H1 (cell line): ENCODE results near the gene RIPOR2. TPM values are rescaled to one million over a fixed set of nuclear protein-coding genes. Genes with fewer than 3 reads are reported as not detected.

Experiments used
- CTCF ChIA-PET: fragments of 300-600 bp; sonication (Branson Sonifier 250); formaldehyde crosslinking; loops from one replicate; lab custom pipeline; 2021; ENCODE audit not compliant: partially characterized antibody; lab: Charles Lee
- POLR2A ChIA-PET: fragments of 300-600 bp; sonication (Branson Sonifier 250); formaldehyde crosslinking; loops from one replicate; lab custom pipeline; 2021; ENCODE audit warnings: inconsistent platforms; ENCODE audit not compliant: partially characterized antibody; lab: Charles Lee
- DNase-seq, 2 experiments: peaks; one replicate each; pipeline versions ENCODE4 v3.0.0 to v3.0.0-alpha.2; 2010 to 2022; ENCODE audit warnings: low spot score in 2 of 2, low read depth in 1 of 2, mixed read lengths in 1 of 2
- FAIRE-seq: peaks from 2 replicates; lab custom pipeline; 2011; peaks lifted over from hg19 to GRCh38; lab: Jason Lieb, UNC
- H2AFZ ChIP-seq: 2 replicates; pipeline ENCODE4 v1.8.1; 2012; ENCODE audit warnings: low read length, inconsistent platforms
- H2AK5ac ChIP-seq: 2 replicates; pipeline ENCODE4 v1.6.1; 2013; ENCODE audit warnings: low read depth, low read length
- H2BK120ac ChIP-seq: replicated peaks from 2 replicates; pipeline ENCODE3; 2013; ENCODE audit warnings: low read depth, low read length, inconsistent platforms
- H2BK12ac ChIP-seq: 2 replicates; pipeline ENCODE4 v1.6.1; 2013; ENCODE audit warnings: low read depth, low read length
- H2BK15ac ChIP-seq: 2 replicates; pipeline ENCODE4 v1.6.1; 2013; ENCODE audit warnings: low read length
- H2BK20ac ChIP-seq: 2 replicates; pipeline ENCODE4 v1.6.1; 2013; ENCODE audit warnings: low read length
- H2BK5ac ChIP-seq: 2 replicates; pipeline ENCODE4 v1.6.1; 2013; ENCODE audit warnings: low read depth, low read length
- H3K14ac ChIP-seq: 2 replicates; pipeline ENCODE4 v1.6.1; 2013; ENCODE audit warnings: inconsistent platforms; ENCODE audit not compliant: insufficient read length
- H3K18ac ChIP-seq: 2 replicates; pipeline ENCODE4 v1.6.1; 2013; ENCODE audit warnings: low read length; ENCODE audit errors: extremely low read depth
- H3K23ac ChIP-seq: 2 replicates; pipeline ENCODE4 v1.6.1; 2013; ENCODE audit warnings: inconsistent platforms; ENCODE audit not compliant: insufficient read length
- H3K23me2 ChIP-seq: 2 replicates; pipeline ENCODE4 v1.6.1; 2013; ENCODE audit warnings: low read depth, low read length
- H3K27ac ChIP-seq: 2 replicates; pipeline ENCODE4 v1.6.1; 2011; ENCODE audit warnings: low read depth, low read length, inconsistent platforms
- H3K27me3 ChIP-seq, 4 experiments: replicated peaks in 1 of 4; 1 replicate in 1 of 4; 2 replicates in 3 of 4; pipeline versions ENCODE4 v1.6.1 to v1.8.1; 2011 to 2013; ENCODE audit warnings: low read length in 3 of 4, mild to moderate bottlenecking in 3 of 4, inconsistent platforms in 2 of 4, mixed read lengths in 2 of 4, moderate library complexity in 1 of 4; ENCODE audit not compliant: control insufficient read depth in 3 of 4, insufficient read depth in 3 of 4; ENCODE audit errors: extremely low read depth in 1 of 4
- H3K36me3 ChIP-seq, 4 experiments: 2 replicates each; pipeline versions ENCODE4 v1.6.1 to v1.8.1; 2011 to 2013; ENCODE audit warnings: mild to moderate bottlenecking in 4 of 4, low read length in 3 of 4, moderate library complexity in 2 of 4, control low read depth in 1 of 4, inconsistent platforms in 1 of 4; ENCODE audit not compliant: insufficient read depth in 4 of 4, control insufficient read depth in 2 of 4
- H3K4ac ChIP-seq: replicated peaks from 2 replicates; pipeline ENCODE3; 2013; ENCODE audit warnings: low read length, low read depth, mixed read lengths, inconsistent platforms; ENCODE audit not compliant: insufficient read length
- H3K4me1 ChIP-seq, 4 experiments: replicated peaks in 1 of 4; 1 replicate in 1 of 4; 2 replicates in 3 of 4; pipeline versions ENCODE4 v1.6.1 to v1.8.1; 2011 to 2013; ENCODE audit warnings: low read length in 3 of 4, inconsistent platforms in 2 of 4, mixed read lengths in 1 of 4; ENCODE audit not compliant: insufficient read depth in 4 of 4, control insufficient read depth in 3 of 4
- H3K4me2 ChIP-seq, 2 experiments: 2 replicates each; pipeline versions ENCODE4 v1.6.1 to v1.8.1; 2011 to 2013; ENCODE audit warnings: low read depth in 2 of 2, low read length in 2 of 2, control low read depth in 1 of 2, inconsistent platforms in 1 of 2, mild to moderate bottlenecking in 1 of 2; ENCODE audit not compliant: insufficient read depth in 1 of 2
- H3K4me3 ChIP-seq, 4 experiments: fragments of 200-600, 300-600 bp in 1 of 4; sonication (generic), shearing (Covaris generic), sonication (Bioruptor Twin) in 1 of 4; 2 replicates each; pipeline versions ENCODE4 v1.5.1 to v1.8.1; 2011 to 2016; ENCODE audit warnings: low read length in 4 of 4, low read depth in 3 of 4, control low read depth in 2 of 4, inconsistent platforms in 2 of 4, mild to moderate bottlenecking in 2 of 4, mixed read lengths in 1 of 4, moderate library complexity in 1 of 4; ENCODE audit not compliant: insufficient read depth in 2 of 4; ENCODE audit errors: extremely low read depth in 1 of 4
- H3K56ac ChIP-seq: replicated peaks from 2 replicates; pipeline ENCODE3; 2013; ENCODE audit warnings: low read depth, mild to moderate bottlenecking, mixed read lengths, low read length, inconsistent platforms; ENCODE audit not compliant: insufficient read length
- H3K79me1 ChIP-seq: 2 replicates; pipeline ENCODE4 v1.6.1; 2013; ENCODE audit warnings: low read depth, low read length, control low read depth
- H3K79me2 ChIP-seq, 2 experiments: 2 replicates each; pipeline versions ENCODE4 v1.6.1 to v1.8.1; 2012 to 2013; ENCODE audit warnings: low read length in 2 of 2, mild to moderate bottlenecking in 2 of 2, inconsistent platforms in 1 of 2; ENCODE audit not compliant: insufficient read depth in 2 of 2, control insufficient read depth in 1 of 2
- H3K9ac ChIP-seq, 4 experiments: replicated peaks in 1 of 4; 1 replicate in 1 of 4; 2 replicates in 3 of 4; pipeline versions ENCODE4 v1.6.1 to v1.8.1; 2011 to 2013; ENCODE audit warnings: low read depth in 3 of 4, low read length in 3 of 4, control low read depth in 2 of 4, mild to moderate bottlenecking in 2 of 4, moderate library complexity in 2 of 4, inconsistent platforms in 1 of 4; ENCODE audit errors: extremely low read depth in 1 of 4
- H3K9me3 ChIP-seq, 2 experiments: 2 replicates each; pipeline versions ENCODE4 v1.6.1 to v1.8.1; 2012 to 2013; ENCODE audit warnings: mild to moderate bottlenecking in 2 of 2, moderate library complexity in 2 of 2, control low read depth in 1 of 2, inconsistent platforms in 1 of 2, low read depth in 1 of 2, low read length in 1 of 2, mixed read lengths in 1 of 2; ENCODE audit not compliant: insufficient read depth in 2 of 2
- H4K20me1 ChIP-seq, 2 experiments: replicated peaks in 1 of 2; 2 replicates each; pipeline versions ENCODE3 to v1.8.1; 2011 to 2013; ENCODE audit warnings: inconsistent platforms in 2 of 2, low read length in 2 of 2, mild to moderate bottlenecking in 1 of 2; ENCODE audit not compliant: insufficient read depth in 2 of 2, control insufficient read depth in 1 of 2
- H4K5ac ChIP-seq: 2 replicates; pipeline ENCODE4 v1.6.1; 2013; ENCODE audit warnings: low read length, low read depth, mixed read lengths, inconsistent platforms; ENCODE audit not compliant: insufficient read length
- H4K8ac ChIP-seq: 2 replicates; pipeline ENCODE4 v1.8.0; 2013; ENCODE audit warnings: mild to moderate bottlenecking, moderate library complexity, low read length, inconsistent platforms; ENCODE audit not compliant: insufficient read depth; ENCODE audit errors: extremely low read depth
- H4K91ac ChIP-seq: replicated peaks from 2 replicates; pipeline ENCODE3; 2013; ENCODE audit warnings: low read length, mixed read lengths, inconsistent platforms; ENCODE audit not compliant: insufficient read length
- ATF2 ChIP-seq: IDR thresholded peaks from 2 replicates; pipeline ENCODE4 v1.6.1; 2012; ENCODE audit warnings: low read length, inconsistent platforms
- KDM5A ChIP-seq: fragments of 200-600 bp; IDR thresholded peaks from 2 replicates; pipeline ENCODE4 v1.7.1; 2012; ENCODE audit warnings: mild to moderate bottlenecking, low read length, inconsistent platforms, mixed read lengths
- RAD21 ChIP-seq, 2 experiments: IDR thresholded peaks in 1 of 2; conservative IDR thresholded peaks in 1 of 2; 2 replicates each; pipeline ENCODE4 v1.6.1; 2011; ENCODE audit warnings: low read depth in 2 of 2, low read length in 2 of 2, improper control_type of control experiment in 1 of 2, inconsistent platforms in 1 of 2, mild to moderate bottlenecking in 1 of 2, moderate library complexity in 1 of 2
- RBBP5 ChIP-seq: IDR thresholded peaks from 2 replicates; pipeline ENCODE4 v1.7.1; 2012; ENCODE audit warnings: low read depth, mild to moderate bottlenecking, inconsistent platforms, low read length, moderate library complexity, borderline replicate concordance
- RXRA ChIP-seq: IDR thresholded peaks from 2 replicates; pipeline ENCODE4 v1.6.1; 2011; ENCODE audit warnings: low read depth, mild to moderate bottlenecking, low read length, moderate library complexity; ENCODE audit not compliant: insufficient read depth
- SP4 ChIP-seq: IDR thresholded peaks from 2 replicates; pipeline ENCODE4 v1.6.1; 2012; ENCODE audit warnings: low read length, inconsistent platforms
- WGBS, 2 experiments: shearing (Covaris generic) in 1 of 2; methylation state at CpG; one replicate each; pipeline versions ENCODE4 v1.1.6 to v1.1.7; 2013 to 2015; ENCODE audit warnings: low lambda C conversion rate in 2 of 2, mixed read lengths in 2 of 2, inconsistent platforms in 1 of 2, low coverage in 1 of 2, missing lambda C conversion rate in 1 of 2; ENCODE audit not compliant: insufficient replicate concordance in 2 of 2, insufficient coverage in 1 of 2, insufficient read length in 1 of 2; ENCODE audit errors: extremely low coverage in 1 of 2, missing lambda C conversion rate in 1 of 2; 5-methylcytosine and 5-hydroxymethylcytosine counted together
- polyA plus RNA-seq, 7 experiments: library from polyadenylated mRNA; depleted of rRNA in 3 of 7; stranded (reverse) in 5 of 7; unstranded in 2 of 7; fragments of >200 nt in 5 of 7; fragments of 200-250 nt in 2 of 7; gene quantifications; 1 replicate in 5 of 7; 2 replicates in 1 of 7; 4 replicates in 1 of 7; pipeline versions ENCODE4 v1.2.1 to v1.2.3, GENCODE V29; 2011 to 2013; ENCODE audit warnings: missing spikeins in 2 of 7, mixed read lengths in 2 of 7
- total RNA-seq: library from RNA; stranded (reverse); fragmentation: NEBNext Ultra II Directional; extraction: Animal tissue kit (Norgen Biotek cat#: 25700); gene quantifications from 2 replicates; pipeline ENCODE4 v1.2.1, GENCODE V29; 2021

RIPOR2 gene
- total and polyA plus RNA-seq, 2 of the 8 experiments (the other 6 are each of a cell fraction or from before 2014, with no cell fraction given): 16.7 to 45.6 TPM

- Histone ChIP-seq H4K91ac (no peak overlapping the region), H3K23ac (no peak overlapping the region), H3K9ac (no peak overlapping the region), H3K56ac (no peak overlapping the region), H3K27me3 (no peaks in the 10 kb centered on the region), H2BK5ac (no peak overlapping the region), H3K79me2 (no peaks in the 10 kb centered on the region), H4K8ac (no peak overlapping the region), H2BK20ac (no peak overlapping the region), H3K4me3 (no peak overlapping the region), H3K27ac (no peak overlapping the region), H3K4me2 (no peak overlapping the region), H2BK15ac (no peak overlapping the region), H3K4ac (no peak overlapping the region), H2BK12ac (no peak overlapping the region), H2AK5ac (no peak overlapping the region), H3K14ac (no peak overlapping the region), H3K23me2 (no peaks in the 10 kb centered on the region), H3K79me1 (no peaks in the 10 kb centered on the region), H4K5ac (no peak overlapping the region), H3K9me3 (peaks cover 0 to 4% of the 10 kb centered on the region in 2 experiments; a peak in 1 of 4 replicates), H3K36me3 (no peaks in the 10 kb centered on the region), H3K4me1 (no peaks in the 10 kb centered on the region; a peak in 1 of 7 replicates), H2BK120ac (no peak overlapping the region), H3K18ac (no peak overlapping the region), H2AFZ (no peak overlapping the region), H4K20me1 (no peaks in the 10 kb centered on the region)
- FAIRE-seq (no peak), DNase-seq (no peak)
- WGBS, 2 experiments: 91% methylated on average over 2 of the region's 2 CpGs; no CpG with 5 or more reads in 1 of the 2 experiments
- POLR2A ChIA-PET: no interaction called here
- TF ChIP-seq ATF2 (no peak), RBBP5 (no peak), RXRA (no peak), RAD21 (IDR thresholded peaks at IDR 0.05 in 1 of 2, conservative IDR thresholded peaks at IDR 0.05 in 1 of 2; ENCODE audit: low read depth in 2 of 2, low read length in 2 of 2) (no peak), SP4 (no peak), KDM5A (no peak)
- CTCF ChIA-PET: interaction anchor here (1.1 to 2.8 kb wide), 3 partner anchors 10 to 74 kb away, joined by 4 to 17 read pairs (median 4); no protein-coding TSS in a partner anchor
Measured at GRCh38 chr6:24943774-24944173, 8.0 kb upstream of the RIPOR2 start.
